Mucosa of gallbladder (tissue), 1 donor: ENCODE measurements around the gene PSME4. TPM values are rescaled to one million over a fixed set of nuclear protein-coding genes. Genes with fewer than 3 reads are reported as not detected.
"Not testable (repeated sequence)": the region's sequence is repeated elsewhere in the genome, so short reads cannot be mapped to it uniquely, and the experiment has no call there.

ENCODE experiments used
- DNase-seq: peaks from one replicate; pipeline ENCODE4 v3.0.0-alpha.2; 2020; ENCODE audit warnings: low spot score
- total RNA-seq: library from RNA; stranded (reverse); gene quantifications from one replicate; pipeline ENCODE4 v1.2.1, GENCODE V29; 2021
- donor health status: DM: no; HTN: no; CAD: no.

The PSME4 gene
- total RNA-seq, 1 donor from 2014 or later = 55.0 TPM

DNA sequence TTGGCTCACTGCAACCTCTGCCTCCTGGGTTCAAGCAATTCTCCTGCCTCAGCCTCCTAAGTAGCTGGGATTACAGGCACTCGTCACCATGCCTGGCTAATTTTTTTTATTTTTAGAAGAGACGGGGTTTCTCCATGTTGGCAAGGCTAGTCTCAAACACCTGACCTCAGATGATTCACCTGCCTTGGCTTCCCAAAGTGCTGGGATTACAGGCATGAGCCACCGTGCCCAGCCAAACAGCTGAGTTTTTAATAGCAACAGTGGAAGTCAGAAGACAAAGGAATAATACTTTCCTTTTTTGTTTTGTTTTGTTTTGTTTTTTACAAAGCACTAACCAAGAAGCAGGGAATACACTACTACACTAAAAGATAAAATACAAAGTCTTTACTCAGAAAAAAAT lies 127.9 kb downstream of the PSME4 start:
- DNase-seq = no peak

DNA sequence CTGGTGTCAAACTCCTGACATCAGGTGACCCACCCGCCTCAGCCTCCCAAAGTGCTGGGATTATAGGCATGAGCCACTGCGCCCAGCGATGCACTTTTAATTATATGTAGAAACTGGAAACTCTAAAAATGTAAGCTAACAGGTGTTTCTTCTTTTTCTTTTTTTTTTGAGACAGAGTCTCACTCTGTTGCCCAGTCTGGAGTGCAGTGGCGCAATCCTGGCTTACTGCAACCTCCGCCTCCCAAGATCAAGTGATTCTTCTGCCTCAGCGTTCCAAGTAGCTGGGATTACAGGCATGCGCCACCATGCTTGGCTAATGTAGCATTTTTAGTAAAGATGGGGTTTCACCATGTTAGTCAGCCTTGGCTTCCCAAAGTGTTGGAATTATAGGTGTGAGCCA lies 129.1 kb downstream of the PSME4 start:
- DNase-seq = not testable (repeated sequence)

DNA sequence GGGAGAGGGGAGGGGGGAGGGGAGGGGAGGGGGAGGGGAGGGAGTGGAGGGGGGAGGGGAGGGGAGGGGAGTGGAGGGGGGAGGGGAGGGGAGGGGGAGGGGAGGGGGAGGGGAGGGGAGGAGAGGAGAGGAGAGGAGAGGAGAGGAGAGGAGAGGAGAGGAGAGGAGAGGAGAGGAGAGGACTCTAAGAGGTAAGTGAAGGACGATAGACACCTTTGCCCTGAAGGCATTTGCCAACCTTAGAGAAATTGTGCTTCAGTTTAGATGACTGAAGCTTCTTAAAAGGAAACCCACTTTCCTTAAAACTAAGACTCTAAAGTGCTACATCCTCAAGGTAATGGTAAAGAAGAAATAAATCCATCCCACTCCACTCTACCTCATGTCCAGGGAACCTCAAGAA lies 130.2 kb downstream of the PSME4 start:
- no peak for DNase-seq

DNA sequence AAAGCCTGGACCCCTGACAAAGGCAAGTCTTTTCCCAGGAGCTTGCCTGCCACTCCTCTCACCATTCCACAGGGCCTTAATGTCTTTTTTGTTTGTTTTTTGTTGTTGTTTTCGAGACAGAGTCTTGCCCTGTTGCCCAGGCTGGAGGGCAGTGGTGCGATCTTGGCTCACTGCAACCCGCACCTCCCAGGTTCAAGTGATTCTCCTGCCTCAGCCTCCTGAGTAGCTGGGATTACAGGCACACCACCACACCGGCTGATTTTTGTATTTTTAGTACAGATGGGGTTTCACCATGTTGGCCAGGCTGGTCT lies 140.9 kb downstream of the PSME4 start:
- DNase-seq = not testable (repeated sequence)

DNA sequence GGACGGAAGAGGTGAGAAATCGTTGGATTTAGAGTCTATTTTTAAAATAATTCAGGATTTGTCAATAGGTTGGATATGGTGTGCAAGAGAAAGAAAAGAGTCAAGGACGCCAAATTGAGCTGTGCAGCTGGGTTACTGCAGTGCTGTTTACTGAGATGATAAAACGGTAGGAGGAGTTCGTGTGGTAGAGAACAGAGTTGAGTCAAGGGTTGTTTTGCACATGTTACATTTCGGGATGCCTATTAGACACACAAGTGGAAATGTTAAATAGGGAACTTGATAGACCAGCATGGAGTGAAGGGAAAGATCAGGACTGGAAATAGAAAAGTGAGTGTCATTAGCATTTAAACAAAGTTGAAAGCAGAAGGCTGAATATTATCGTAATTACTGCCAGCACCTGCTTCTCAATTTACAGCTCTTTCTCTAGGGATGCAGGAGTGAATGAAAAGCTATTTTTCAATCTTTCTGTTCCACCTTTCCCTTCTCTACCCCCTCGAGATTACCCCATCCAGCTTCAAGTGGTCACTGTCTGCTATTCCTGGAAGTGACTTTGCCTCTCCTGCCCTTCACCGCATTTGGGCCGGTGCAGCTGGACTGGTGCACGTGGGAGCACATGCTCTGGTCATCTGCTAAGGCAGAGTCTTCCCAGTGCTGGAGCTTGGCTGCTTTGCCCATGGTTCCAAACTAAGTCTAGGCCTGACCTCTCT lies 141.4 kb downstream of the PSME4 start:
- DNase-seq = no peak

DNA sequence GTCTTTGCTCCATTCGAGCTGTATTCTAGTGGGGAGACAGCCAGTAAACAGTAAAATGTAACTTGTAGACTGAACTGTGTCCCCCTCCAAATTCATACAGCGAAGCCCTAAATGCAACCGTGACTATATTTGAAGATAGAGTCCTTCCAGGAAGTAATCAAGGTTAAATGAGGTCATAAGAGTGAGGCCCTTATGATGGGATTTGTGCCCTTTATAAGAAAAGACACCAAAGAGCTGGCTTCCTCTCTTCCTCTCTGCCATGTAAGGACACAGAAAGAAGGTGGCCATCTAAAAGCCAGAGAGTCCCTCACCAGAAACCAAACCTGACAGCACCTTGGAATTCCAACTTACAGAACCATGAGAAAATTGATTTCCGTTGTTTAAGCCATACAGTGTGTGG lies 142.5 kb downstream of the PSME4 start:
- no peak for DNase-seq

DNA sequence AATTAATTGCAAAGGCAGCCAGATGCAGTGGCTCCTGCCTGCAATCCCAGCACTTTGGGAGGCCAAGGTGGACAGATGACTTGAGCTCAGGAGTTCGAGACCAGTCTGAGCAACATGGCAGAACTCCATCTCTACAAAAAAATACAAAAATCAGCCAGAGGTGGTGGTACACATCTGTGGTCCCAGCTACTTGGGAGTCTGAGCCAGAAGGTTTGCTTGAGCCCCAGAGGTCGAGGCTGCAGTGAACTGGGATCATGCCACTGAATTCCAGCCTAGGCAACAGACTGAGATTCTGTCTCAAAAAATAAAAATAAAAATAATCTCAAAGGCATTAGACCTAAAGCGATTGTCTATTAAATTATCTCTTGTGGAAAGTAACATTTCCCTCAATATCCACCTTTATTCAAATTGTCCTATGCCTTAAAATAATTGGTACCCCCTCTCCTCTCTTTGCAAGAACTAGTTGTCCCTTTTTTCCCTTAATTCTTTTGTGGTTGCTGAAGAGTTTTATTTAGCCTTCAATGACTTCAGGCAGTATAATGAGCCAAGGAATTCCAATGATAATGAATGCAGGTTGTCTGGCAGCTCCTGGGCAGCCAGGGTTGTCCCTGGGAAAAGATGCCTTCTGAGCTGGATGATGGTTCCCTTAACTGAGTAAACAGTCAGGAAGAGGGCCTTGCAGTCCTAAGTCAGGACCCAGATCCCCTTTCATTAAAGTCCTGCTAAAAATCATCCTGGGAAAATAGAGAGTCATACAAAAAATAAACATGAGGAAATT lies 143.2 kb downstream of the PSME4 start:
- no peak for DNase-seq

DNA sequence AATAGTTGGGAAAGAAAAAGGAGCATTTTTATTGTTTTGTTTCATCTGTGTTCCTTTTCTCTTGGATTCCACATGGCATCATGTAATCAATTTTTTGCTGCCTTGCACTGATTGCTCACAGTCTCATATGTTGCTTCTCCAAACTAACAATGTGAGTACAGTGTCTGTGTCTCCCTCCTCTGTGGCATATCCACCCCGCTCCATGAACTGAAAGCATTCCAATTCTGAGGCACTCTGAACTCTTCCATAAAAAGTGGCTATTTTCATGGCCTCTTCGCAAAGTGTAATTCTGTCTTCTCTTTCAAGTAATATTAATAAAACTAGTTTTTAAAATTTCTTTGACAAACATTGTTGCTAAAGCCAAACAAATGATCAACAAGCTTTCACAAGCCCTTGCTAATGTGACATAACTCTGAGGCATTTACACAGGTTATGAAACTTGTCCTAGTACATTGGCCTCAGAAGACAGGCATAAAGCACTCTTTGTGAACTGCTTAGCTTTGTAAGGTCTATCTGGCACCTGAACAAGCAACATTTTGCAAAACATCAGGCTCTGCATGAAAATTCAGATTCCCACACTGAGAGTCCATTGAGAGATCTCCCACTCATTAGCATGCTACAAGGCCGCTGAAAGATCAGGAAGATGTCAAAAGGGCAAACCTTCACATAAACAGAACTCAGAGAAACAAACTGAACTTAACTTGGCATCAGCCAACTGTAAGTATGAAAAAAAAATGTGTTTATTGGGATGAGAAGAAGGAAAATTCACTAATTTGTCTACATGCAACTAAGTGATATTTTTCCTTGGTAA lies 144.0 kb downstream of the PSME4 start:
- DNase-seq = no peak

DNA sequence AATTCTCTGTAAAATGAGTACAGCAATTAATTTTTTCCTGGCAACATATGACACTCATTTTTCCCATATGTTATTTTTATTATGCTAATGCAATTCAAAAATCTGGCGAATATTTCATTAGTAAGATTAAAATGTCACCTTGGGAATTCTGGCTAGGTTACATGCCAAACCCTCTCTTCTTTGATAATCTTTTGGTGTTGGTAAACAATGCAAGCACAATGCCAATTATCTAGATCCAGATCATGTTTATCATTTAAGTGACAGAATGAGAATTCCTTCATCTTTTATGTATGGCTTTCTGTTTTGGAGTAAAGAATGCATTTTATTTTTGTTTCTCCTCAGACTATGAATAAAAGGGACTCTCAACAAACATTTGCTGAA lies 144.8 kb downstream of the PSME4 start:
- no peak for DNase-seq

DNA sequence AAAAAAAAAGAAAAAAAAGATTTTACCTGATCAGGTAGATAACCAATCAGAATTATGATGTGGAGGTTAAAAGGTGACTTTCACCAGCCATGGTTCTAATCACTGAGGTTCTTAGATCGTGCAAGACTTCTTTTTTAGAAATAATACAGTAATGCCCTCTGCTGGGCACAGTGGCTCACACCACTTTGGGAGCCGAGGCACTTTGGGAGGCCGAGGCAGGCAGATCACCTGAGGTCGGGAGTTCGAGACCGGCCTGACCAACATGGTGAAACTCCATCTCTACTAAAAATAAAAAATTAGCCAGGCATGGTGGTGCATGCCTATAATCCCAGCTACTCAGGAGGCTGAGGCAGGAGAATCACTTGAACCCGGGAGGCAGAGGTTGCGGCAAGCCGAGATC lies 147.2 kb downstream of the PSME4 start:
- DNase-seq = not testable (repeated sequence)

DNA sequence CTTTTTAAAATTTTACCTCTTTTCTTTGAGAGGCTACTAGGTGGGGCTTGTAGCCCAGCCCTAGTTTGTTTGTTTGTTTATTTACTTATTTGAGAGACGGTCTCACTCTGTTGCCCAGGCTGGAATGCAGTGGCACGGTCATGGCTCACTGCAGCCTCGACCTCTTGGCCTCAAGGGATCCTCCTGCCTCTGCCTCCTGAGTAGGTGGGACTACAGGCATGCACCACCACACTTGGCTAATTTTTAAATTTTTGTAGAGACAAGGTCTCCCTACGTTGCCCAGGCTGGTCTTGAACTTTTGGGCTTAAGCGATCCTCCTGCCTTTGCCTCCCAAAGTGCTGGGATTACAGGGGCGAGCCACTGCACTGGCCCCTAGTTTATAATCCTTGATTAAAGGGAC lies 149.0 kb downstream of the PSME4 start:
- DNase-seq = no peak

DNA sequence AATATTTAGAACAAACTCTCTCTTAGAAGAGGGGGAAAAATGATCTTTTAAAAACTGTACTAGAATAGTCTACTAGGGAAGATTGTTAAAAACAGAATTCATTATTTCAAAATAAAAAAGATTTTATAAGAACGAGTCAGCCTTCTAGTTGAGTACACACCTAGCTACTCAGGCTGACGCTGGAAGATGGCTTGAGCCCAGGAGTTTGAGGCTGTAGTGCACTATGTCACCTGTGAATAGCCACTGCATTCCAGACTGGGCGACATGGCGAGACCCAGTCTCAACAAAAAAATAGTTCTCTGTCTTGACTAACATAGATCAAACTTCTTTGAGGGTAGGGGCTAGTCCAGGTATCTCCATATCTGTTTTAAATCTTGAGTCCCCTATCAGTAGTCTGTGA lies 150.1 kb downstream of the PSME4 start:
- DNase-seq = no peak

DNA sequence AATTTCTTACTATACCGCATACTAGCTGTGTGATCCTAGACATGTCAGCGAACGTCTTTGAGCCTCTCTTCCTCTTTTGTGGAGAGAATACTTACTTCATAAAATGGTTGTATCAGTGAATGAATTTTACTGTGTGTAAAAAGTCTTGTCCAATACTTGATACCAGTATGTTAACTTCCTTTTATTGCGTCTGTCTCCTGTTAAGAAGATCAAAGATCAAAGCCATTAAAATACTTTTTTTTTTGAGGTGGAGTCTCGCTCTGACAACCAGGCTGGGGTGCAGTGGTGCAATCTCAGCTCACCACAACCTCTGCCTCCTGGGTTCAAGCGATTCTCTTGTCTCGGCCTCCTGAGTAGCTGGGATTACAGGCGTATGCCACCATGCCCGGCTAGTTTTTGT lies 150.7 kb downstream of the PSME4 start:
- no peak for DNase-seq

DNA sequence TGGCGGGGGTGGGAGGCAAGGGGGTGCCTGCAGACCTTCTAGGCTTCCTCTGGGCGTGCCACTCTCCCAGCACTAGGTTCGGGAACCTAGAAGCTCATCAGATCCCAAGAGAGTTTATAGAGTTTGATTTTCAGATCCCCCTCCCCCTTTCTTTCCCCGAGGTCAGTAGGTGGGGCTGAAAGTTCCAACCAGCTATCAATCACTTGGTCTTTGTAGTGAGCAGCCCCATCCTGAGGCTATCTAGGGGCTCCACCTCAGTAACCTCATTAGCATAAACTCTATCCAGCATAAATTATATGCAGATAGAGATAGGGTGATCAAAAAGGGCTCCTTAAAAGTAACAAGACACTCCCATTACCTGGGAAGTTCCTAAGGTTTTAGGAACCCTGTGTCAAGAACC lies 151.2 kb downstream of the PSME4 start:
- DNase-seq = no peak

DNA sequence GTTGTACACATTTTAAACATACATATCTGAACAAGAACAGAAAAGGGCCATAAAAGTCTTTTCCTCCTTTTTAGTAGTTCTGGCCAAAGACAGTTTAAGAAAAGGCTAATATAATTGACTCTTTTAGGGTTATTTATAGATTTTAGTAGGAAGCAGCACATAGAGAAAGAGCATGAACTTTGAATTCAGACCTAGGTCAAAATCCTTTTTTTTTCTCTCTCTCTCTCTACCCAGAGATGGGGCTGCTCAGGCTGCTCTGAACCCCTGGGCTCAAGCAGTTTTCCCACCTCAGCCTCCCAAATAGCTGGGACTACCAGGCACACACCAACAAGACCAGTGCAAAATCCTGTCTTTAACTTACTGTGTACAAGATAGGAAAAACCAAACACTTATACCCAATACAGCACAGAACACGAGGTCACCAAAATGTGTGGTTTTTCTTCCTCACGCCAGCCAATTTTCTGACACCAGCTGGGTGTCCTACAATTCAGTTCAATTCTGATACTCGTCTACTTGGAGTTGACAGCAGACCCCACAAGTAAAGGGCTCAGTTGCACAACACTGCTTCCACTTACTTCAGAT lies 151.8 kb downstream of the PSME4 start:
- DNase-seq = no peak

Other genes starting within 250 kb of the PSME4 start
- gene CHAC2, start 203.2 kb downstream of the PSME4 start, total RNA-seq = 2.2 TPM
- 18.7 TPM for gene ASB3, start 184.0 kb downstream of the PSME4 start, total RNA-seq
- gene ERLEC1, start 183.9 kb downstream of the PSME4 start, total RNA-seq = 50.5 TPM
- 2.2 TPM for gene GPR75, start 111.0 kb downstream of the PSME4 start, total RNA-seq
- gene ACYP2, start 144.6 kb upstream of the PSME4 start, total RNA-seq = 28.7 TPM